Measurements from ENCODE around the gene GAS2L3. TPM values are rescaled to one million over a fixed set of nuclear protein-coding genes. Genes with fewer than 3 reads are reported as not detected.

Gene GAS2L3
- total and polyA plus RNA-seq, 2 of the 13 experiments (the other 11 are each of a cell fraction or from before 2014, with no cell fraction given): 7.0 to 20.8 TPM

GRCh38 chr12:100576331-100577036, 3.0 kb downstream of the GAS2L3 start:
- FAIRE-seq (no peak), ATAC-seq (no peak), DNase-seq (ENCODE audit: low spot score) (no peak)
- in situ Hi-C loops (cut with HindIII; ENCODE audit: extremely low pct_ligation_motif_present, low pct_unique_long_range_greater_than_20kb) (no loop called here), intact Hi-C loops (cut with micrococcal nuclease; ENCODE audit: unreplicated experiment) (no loop called here)
- Histone ChIP-seq H4K20me1 (ENCODE audit: insufficient read depth, low read length) (no peaks in the 10 kb centered on the region), H3K4me1 (ENCODE audit: insufficient read depth, low read length) (peaks cover 37% of the 10 kb centered on the region), H3K4me2 (ENCODE audit: low read depth, low read length) (no peak overlapping the region), H3K9me3 (ENCODE audit: low read length) (no peaks in the 10 kb centered on the region), H3K27me3 (ENCODE audit: control insufficient read depth in 1 of 2, insufficient read depth in 2 of 2, low read length in 2 of 2) (peaks cover 0 to 4% of the 10 kb centered on the region in 2 experiments; a peak in 1 of 5 replicates), H2AFZ (ENCODE audit: low read length) (no peak overlapping the region), H3K9ac (ENCODE audit: insufficient read depth, low read depth, low read length) (no peak overlapping the region), H3K27ac (ENCODE audit: extremely low read length, insufficient read depth, low read length) (no peak overlapping the region), H3K36me3 (replicated peaks in 1 of 2; ENCODE audit: control insufficient read depth in 1 of 2, insufficient read depth in 2 of 2, low read length in 2 of 2) (no peaks in the 10 kb centered on the region), H3K4me3 (replicated peaks in 1 of 3; ENCODE audit: insufficient read depth in 1 of 3, low read depth in 2 of 3, low read length in 3 of 3) (no peak overlapping the region), H3K79me2 (ENCODE audit: insufficient read depth, low read length) (peaks cover 69% of the 10 kb centered on the region)
- CTCF ChIA-PET (ENCODE audit: low intra/inter-chr PET ratio, low total read pairs): no interaction called here
- no TSS peak for BruUV-seq (replicated peaks)
- POLR2A ChIA-PET: no interaction called here
- 82% methylated on average over 3 of the region's 3 CpGs for WGBS (ENCODE audit: low lambda C conversion rate)
- no peak for TF ChIP-seq ERF (CRISPR knock-in tag; IDR thresholded peaks at IDR 0.05)
- peak; percentile 64 for TF ChIP-seq CREB1 (IDR thresholded peaks at IDR 0.05)
- TF ChIP-seq CREB1 (CRISPR knock-in tag; IDR thresholded peaks at IDR 0.05): no peak
- TF ChIP-seq EP300 (IDR thresholded peaks at IDR 0.05; ENCODE audit: low read depth in 2 of 2, low read length in 2 of 2): no peak
- no peak for TF ChIP-seq EP300 (CRISPR knock-in tag; IDR thresholded peaks at IDR 0.05; ENCODE audit: borderline replicate concordance)
- TF ChIP-seq ATF7 (IDR thresholded peaks at IDR 0.05): 0 out of 2 replicates have a peak, but pooled peaks have one; percentile 33
- no peak for TF ChIP-seq ATF7 (CRISPR knock-in tag; IDR thresholded peaks at IDR 0.05)
- TF ChIP-seq ZNF652 (CRISPR knock-in tag; IDR thresholded peaks at IDR 0.05; ENCODE audit: borderline replicate concordance, low read depth): no peak
- no peak for TF ChIP-seq SALL1 (CRISPR knock-in tag; IDR thresholded peaks at IDR 0.05)

- H3K36me3 ChIP-seq (replicated peaks in 1 of 2; ENCODE audit: control insufficient read depth in 1 of 2, insufficient read depth in 2 of 2, low read length in 2 of 2): no peaks in the 10 kb centered on the region
- TF ChIP-seq CCDC6 (CRISPR knock-in tag; IDR thresholded peaks at IDR 0.05) (no peak), ZNF614 (CRISPR knock-in tag; IDR thresholded peaks at IDR 0.05; ENCODE audit: borderline replicate concordance) (no peak), MED13 (CRISPR knock-in tag; IDR thresholded peaks at IDR 0.05) (no peak), RARA (CRISPR knock-in tag; IDR thresholded peaks at IDR 0.05) (0 out of 2 replicates have a peak, but pooled peaks have one; percentile 18), ZNF644 (CRISPR knock-in tag; IDR thresholded peaks at IDR 0.05; ENCODE audit: low read depth) (peak; percentile 53; the same call in 1 of the 2 replicates), KLF13 (CRISPR knock-in tag; IDR thresholded peaks at IDR 0.05) (no peak), SMC3 (IDR thresholded peaks at IDR 0.05; ENCODE audit: low read length) (no peak)
- TF ChIP-seq, protein P1, sequence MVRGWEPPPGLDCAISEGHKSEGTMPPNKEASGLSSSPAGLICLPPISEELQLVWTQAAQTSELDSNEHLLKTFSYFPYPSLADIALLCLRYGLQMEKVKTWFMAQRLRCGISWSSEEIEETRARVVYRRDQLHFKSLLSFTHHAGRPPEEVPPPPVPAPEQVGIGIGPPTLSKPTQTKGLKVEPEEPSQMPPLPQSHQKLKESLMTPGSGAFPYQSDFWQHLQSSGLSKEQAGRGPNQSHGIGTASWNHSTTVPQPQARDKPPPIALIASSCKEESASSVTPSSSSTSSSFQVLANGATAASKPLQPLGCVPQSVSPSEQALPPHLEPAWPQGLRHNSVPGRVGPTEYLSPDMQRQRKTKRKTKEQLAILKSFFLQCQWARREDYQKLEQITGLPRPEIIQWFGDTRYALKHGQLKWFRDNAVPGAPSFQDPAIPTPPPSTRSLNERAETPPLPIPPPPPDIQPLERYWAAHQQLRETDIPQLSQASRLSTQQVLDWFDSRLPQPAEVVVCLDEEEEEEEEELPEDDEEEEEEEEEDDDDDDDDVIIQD (CRISPR knock-in tag; IDR thresholded peaks at IDR 0.05; ENCODE audit: low read depth): peak; percentile 77; the same call in 1 of the 2 replicates
- TF ChIP-seq, protein P2, sequence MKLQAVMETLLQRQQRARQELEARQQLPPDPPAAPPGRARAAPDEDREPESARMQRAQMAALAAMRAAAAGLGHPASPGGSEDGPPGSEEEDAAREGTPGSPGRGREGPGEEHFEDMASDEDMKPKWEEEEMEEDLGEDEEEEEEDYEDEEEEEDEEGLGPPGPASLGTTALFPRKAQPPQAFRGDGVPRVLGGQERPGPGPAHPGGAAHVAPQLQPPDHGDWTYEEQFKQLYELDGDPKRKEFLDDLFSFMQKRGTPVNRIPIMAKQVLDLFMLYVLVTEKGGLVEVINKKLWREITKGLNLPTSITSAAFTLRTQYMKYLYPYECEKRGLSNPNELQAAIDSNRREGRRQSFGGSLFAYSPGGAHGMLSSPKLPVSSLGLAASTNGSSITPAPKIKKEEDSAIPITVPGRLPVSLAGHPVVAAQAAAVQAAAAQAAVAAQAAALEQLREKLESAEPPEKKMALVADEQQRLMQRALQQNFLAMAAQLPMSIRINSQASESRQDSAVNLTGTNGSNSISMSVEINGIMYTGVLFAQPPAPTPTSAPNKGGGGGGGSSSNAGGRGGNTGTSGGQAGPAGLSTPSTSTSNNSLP (IDR thresholded peaks at IDR 0.05; ENCODE audit: low read depth, low read length): no peak
- FAIRE-seq: no peak
- CTCF ChIA-PET (ENCODE audit: low intra/inter-chr PET ratio, low total read pairs): no interaction called here
- no peak overlapping the region for H3K4me2 ChIP-seq (ENCODE audit: low read depth, low read length)
- intact Hi-C loops (cut with micrococcal nuclease; ENCODE audit: unreplicated experiment): no loop called here
- peak; percentile 15 for DNase-seq (ENCODE audit: low spot score)
- peaks cover 77% of the 10 kb centered on the region for H3K79me2 ChIP-seq (ENCODE audit: insufficient read depth, low read length)
- no peaks in the 10 kb centered on the region; a peak in 1 of 5 replicates for H3K27me3 ChIP-seq (ENCODE audit: control insufficient read depth in 1 of 2, insufficient read depth in 2 of 2, low read length in 2 of 2)
- peaks cover 28% of the 10 kb centered on the region for H3K4me1 ChIP-seq (ENCODE audit: insufficient read depth, low read length)
- POLR2A ChIA-PET: no interaction called here
- in situ Hi-C loops (cut with HindIII; ENCODE audit: extremely low pct_ligation_motif_present, low pct_unique_long_range_greater_than_20kb): no loop called here
- H3K4me3 ChIP-seq (replicated peaks in 1 of 3; ENCODE audit: insufficient read depth in 1 of 3, low read depth in 2 of 3, low read length in 3 of 3): no peak overlapping the region
- peaks cover 7% of the 10 kb centered on the region; the same call in 1 of the 2 replicates for H3K9me3 ChIP-seq (ENCODE audit: low read length)
- H3K9ac ChIP-seq (ENCODE audit: insufficient read depth, low read depth, low read length): no peak overlapping the region
- WGBS (ENCODE audit: low lambda C conversion rate): 100% methylated on average over 5 of the region's 5 CpGs
- no peaks in the 10 kb centered on the region for H4K20me1 ChIP-seq (ENCODE audit: insufficient read depth, low read length)
- no peak overlapping the region for H3K27ac ChIP-seq (ENCODE audit: extremely low read length, insufficient read depth, low read length)
- no peak for ATAC-seq
- BruUV-seq (replicated peaks): no TSS peak
- no peak overlapping the region for H2AFZ ChIP-seq (ENCODE audit: low read length)
Observed at GRCh38 chr12:100578923-100579322, 5.4 kb downstream of the GAS2L3 start.
